GM12874 (cell line): ENCODE results near the gene FILIP1.

Experiments
- TF ChIP-seq, protein P1 (sequence below): IDR thresholded peaks from 2 replicates; pipeline ENCODE4 v1.5.1; 2011; ENCODE audit warnings: low read depth, mild to moderate bottlenecking, control low read depth, low read length, moderate library complexity; ENCODE audit not compliant: insufficient read depth

Gene FILIP1

DNA sequence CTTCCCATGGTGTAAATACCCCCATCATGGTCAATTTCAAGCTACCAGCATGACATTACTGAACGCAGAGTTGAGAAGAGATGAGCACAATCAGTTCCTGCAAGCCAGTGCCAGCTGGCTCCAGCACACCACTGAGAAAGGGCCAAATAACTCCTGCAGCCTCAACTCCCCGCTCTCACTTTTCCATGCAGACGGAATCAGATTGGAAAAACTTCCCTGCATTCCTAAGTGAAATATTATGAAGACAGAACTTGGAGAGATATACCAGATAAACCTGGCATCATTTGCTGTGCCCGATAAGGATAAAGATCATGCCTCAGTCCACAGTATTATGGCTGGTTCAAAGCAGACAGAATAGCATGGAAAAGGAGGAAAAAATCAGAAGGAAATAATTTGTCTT lies 56.7 kb downstream of the FILIP1 start:
- TF ChIP-seq, protein P1, sequence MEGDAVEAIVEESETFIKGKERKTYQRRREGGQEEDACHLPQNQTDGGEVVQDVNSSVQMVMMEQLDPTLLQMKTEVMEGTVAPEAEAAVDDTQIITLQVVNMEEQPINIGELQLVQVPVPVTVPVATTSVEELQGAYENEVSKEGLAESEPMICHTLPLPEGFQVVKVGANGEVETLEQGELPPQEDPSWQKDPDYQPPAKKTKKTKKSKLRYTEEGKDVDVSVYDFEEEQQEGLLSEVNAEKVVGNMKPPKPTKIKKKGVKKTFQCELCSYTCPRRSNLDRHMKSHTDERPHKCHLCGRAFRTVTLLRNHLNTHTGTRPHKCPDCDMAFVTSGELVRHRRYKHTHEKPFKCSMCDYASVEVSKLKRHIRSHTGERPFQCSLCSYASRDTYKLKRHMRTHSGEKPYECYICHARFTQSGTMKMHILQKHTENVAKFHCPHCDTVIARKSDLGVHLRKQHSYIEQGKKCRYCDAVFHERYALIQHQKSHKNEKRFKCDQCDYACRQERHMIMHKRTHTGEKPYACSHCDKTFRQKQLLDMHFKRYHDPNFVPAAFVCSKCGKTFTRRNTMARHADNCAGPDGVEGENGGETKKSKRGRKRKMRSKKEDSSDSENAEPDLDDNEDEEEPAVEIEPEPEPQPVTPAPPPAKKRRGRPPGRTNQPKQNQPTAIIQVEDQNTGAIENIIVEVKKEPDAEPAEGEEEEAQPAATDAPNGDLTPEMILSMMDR = no peak

DNA sequence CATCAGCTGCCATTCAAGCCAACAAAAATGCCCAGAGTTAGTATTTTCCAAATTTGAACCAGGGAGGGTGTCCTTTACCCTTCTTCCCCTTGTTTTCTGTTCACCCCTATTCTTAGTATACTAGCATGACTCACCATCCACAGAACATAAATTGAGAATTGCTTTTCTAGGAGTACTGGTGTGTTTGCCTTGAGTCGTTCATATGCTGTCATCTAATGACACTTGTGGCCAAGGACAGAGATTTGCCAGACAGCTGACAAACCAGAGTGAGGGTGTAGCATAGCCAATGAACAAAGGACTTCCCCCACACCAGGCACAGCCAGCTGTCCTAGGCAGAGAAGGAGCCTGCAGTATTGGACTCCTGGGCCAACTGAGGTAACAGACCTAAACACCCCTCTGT lies 62.2 kb downstream of the FILIP1 start:
- TF ChIP-seq, protein P1 = no peak

DNA sequence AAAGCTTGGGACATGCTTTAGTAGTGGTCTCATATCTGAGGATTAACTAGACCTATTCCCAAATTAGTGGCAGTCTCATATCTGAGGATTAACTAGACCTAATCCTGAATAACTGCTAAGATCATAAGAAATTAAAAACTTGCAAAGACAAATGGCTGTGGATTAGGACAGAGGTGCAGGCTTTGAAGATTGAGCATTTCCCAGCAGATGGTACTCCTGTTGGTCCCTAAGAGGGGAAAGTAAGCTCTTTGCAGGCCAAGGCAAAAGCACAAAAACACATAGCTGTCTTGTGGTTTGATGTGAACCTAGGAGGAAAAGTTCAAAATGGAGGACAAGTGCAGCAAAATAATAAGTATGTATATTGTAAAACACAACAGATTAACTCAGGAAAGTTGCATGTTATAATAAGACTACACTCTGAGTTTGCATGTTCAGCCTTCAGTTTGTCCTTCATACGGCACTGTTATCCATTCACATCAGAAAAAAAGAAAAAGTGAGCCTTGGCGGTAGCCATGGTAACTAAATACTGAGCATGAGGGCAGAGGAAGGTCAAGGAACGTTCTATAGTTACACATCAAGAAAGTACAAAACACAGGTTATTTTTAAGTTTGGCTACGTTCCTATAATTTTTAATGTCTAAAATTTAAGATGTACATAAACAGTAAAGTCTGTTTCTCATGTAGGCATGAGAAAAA lies 62.8 kb downstream of the FILIP1 start:
- TF ChIP-seq, protein P1 = no peak

DNA sequence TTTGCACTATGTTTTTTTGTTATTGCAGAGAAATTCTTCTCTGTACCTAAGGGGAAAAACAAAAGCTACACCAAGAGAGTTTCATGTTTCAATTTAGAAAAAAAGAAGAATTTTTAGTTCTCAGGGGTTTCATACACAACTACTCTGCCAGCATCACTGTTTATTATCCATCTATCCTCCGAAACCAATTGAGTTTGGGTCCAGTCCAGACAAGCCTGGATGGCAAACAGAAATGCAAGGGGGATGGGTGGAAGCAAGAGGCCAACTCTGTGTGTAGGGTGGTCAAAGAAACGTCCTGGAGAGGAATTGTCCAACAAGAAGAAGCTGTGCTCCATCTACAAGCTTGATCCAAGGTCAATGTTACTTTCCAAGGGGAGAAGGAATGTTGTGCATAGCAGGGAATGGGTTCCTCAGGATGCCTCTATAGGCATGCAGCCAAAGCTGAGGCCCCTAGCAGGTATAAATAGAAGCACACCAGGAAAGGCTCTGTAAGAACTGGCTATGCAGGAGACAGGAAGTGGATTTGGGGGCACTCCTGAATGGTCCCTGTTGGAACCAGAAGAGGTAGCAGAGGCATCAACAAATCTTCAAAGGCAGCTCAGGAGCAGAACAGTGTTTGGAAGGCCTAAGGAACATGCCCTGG lies 64.4 kb downstream of the FILIP1 start:
- TF ChIP-seq, protein P1 = no peak

DNA sequence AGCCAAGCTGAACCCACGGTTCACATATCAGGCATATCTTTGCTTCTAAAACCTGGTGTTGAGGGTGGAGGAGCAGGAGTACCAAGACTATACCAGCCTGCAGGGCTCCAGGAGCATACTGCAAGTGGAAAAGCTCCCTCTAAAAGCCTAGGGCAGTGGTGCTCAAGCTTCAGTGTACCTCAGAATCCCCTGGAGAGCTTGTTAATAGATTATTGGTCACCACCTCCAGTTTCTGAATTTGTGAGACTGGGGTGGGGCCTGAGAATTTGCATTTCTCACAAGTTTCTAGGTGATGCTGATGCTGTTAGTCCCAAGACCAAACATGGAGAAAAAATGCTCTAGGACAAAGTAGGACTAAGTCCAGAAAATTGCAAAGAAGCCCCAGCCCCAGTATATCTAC lies 65.4 kb downstream of the FILIP1 start:
- TF ChIP-seq, protein P1 = no peak

DNA sequence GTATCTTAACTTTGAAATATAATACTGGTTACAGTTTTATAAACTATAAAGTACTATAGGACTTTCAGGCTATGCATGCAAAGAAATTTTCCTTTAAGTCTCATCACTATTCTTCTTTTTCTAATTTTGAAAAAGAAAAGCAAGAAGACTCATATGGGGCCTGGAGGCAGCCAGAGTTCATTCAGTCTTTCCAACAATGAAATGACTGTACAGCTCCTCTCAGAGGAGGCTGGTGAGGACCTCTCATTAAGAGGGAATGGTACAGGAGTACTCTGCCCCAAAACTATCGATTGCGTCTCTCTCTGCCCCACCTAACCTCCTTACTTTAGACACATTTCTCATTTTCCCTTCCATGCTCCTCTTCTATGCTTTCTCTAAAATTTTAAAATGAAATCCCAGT lies 66.3 kb downstream of the FILIP1 start:
- TF ChIP-seq, protein P1 = no peak

DNA sequence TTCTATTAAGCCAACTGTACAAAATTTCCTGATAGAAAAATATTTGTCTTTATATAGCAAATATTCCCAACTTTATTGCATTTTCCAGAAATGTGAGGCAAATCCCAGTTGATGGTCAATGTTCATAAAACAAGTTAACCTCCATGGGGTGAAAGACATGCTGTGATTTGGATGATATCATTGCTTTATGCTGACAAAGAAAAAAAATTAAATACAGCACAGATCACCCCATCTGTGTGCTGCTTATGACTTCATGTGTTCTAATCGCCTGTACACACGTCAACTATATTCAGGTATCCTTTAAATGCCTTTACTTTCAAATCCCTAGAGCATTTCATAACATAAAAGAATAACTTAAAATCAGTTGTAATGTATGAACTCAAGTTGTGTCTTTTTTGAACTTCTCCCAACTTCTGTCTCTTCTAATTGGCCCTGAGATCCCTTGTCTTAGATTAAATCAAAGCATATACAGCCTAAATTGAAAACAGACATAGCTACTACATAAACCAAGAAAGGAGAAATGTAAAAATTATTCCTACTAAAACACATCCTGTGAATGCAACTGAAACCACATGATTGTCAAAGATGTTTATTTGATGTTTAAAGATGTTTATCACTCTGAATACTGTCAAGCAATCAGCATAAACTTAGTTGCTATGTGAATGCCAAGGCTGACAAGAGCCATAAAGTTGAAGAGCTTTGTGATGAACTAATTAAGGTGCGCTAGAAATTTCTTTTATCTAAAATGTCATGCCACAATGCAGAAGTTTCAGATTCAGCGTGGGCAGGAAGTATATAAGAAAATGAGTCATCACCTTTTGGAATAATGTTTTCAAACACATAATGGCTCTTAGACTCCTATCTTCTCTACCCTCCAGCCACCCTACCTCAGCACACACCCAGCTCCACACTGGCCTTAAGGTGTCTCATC lies 68.7 kb downstream of the FILIP1 start:
- TF ChIP-seq, protein P1 = no peak
